K562 (cell line): ENCODE data around the gene TMEM164. TPM values are rescaled to one million over a fixed set of nuclear protein-coding genes. Genes with fewer than 3 reads are reported as not detected.

Experiments
- CEBPB ChIP-seq: fragments of 450-650 bp; IDR thresholded peaks from 2 replicates; pipeline ENCODE4 v1.6.1; 2016; ENCODE audit warnings: missing genetic modification characterization, missing compliant biosample characterization
- CEBPG ChIP-seq, 3 experiments: fragments of 200-800 bp in 1 of 3; sonication (Bioruptor generic) in 1 of 3; sonication (generic) in 1 of 3; formaldehyde crosslinking in 1 of 3; IDR thresholded peaks in 2 of 3; conservative IDR thresholded peaks in 1 of 3; 2 replicates each; pipeline versions ENCODE4 v1.6.1 to v1.8.0; 2016 to 2022; ENCODE audit warnings: missing compliant biosample characterization in 2 of 3, missing genetic modification characterization in 2 of 3, mild to moderate bottlenecking in 1 of 3, missing genetic modification reagents in 1 of 3
- EP300 ChIP-seq: IDR thresholded peaks from 2 replicates; pipeline ENCODE4 v1.6.1; 2012; ENCODE audit warnings: low read length, improper control_type of control experiment
- FOSL1 ChIP-seq: fragments of 200-800 bp; sonication (Bioruptor generic); conservative IDR thresholded peaks from 2 replicates; pipeline ENCODE4 v1.6.1; 2016; ENCODE audit warnings: missing genetic modification characterization, missing compliant biosample characterization
- FOXA3 ChIP-seq, 2 experiments: fragments of 450-650 bp in 1 of 2; sonication (generic) in 1 of 2; formaldehyde crosslinking; IDR thresholded peaks in 1 of 2; conservative IDR thresholded peaks in 1 of 2; 2 replicates each; pipeline versions ENCODE4 v1.4.0 to v1.8.0; 2020 to 2022; ENCODE audit warnings: mild to moderate bottlenecking in 2 of 2, missing genetic modification reagents in 1 of 2
- GATAD2B ChIP-seq: fragments of 450-650 bp; IDR thresholded peaks from 2 replicates; pipeline ENCODE4 v1.6.1; 2017; ENCODE audit warnings: mild to moderate bottlenecking, borderline replicate concordance
- LCOR ChIP-seq: sonication (generic); formaldehyde crosslinking; IDR thresholded peaks from 2 replicates; pipeline ENCODE4 v1.8.0; 2022; ENCODE audit warnings: mild to moderate bottlenecking, missing genetic modification reagents
- NBN ChIP-seq: fragments of 450-650 bp; IDR thresholded peaks from 2 replicates; pipeline ENCODE4 v1.6.1; 2016; ENCODE audit warnings: low read depth, mild to moderate bottlenecking
- NFE2 ChIP-seq: IDR thresholded peaks from 2 replicates; pipeline ENCODE4 v1.6.1; 2014; ENCODE audit warnings: antibody characterized with exemption, low read depth
- NFIC ChIP-seq: fragments of 450-650 bp; IDR thresholded peaks from 2 replicates; pipeline ENCODE4 v1.6.1; 2017; ENCODE audit warnings: mild to moderate bottlenecking, inconsistent platforms
- OTX1 ChIP-seq: fragments of 450-650 bp; formaldehyde crosslinking; IDR thresholded peaks from 2 replicates; pipeline ENCODE4 v1.4.0; 2022; ENCODE audit warnings: mild to moderate bottlenecking
- PML ChIP-seq: IDR thresholded peaks from 2 replicates; pipeline ENCODE4 v1.6.1; 2012; ENCODE audit warnings: low read length, inconsistent platforms
- RCOR1 ChIP-seq, 2 experiments: IDR thresholded peaks; 2 replicates each; pipeline ENCODE4 v1.6.1; 2012; ENCODE audit warnings: low read depth in 2 of 2, low read length in 2 of 2, borderline replicate concordance in 1 of 2, improper control_type of control experiment in 1 of 2
- SMAD4 ChIP-seq: fragments of 250-450 bp; sonication (Bioruptor Pico); conservative IDR thresholded peaks from 2 replicates; pipeline ENCODE4 v1.8.0; 2021; ENCODE audit warnings: inconsistent platforms, mild to moderate bottlenecking, moderate library complexity
- TBP ChIP-seq: optimal IDR thresholded peaks from 2 replicates; pipeline ENCODE3; 2011; ENCODE audit warnings: low read depth, low read length, improper control_type of control experiment
- TOE1 ChIP-seq, 2 experiments: fragments of 450-650 bp in 1 of 2; sonication (generic) in 1 of 2; formaldehyde crosslinking in 1 of 2; IDR thresholded peaks; 2 replicates each; pipeline versions ENCODE4 v1.7.1 to v1.8.0; 2016 to 2022; ENCODE audit warnings: borderline replicate concordance in 2 of 2, mild to moderate bottlenecking in 2 of 2, antibody characterized with exemption in 1 of 2, inconsistent platforms in 1 of 2, low read depth in 1 of 2, missing genetic modification reagents in 1 of 2, moderate library complexity in 1 of 2
- ZKSCAN1 ChIP-seq: fragments of 150-350 bp; IDR thresholded peaks from 2 replicates; pipeline ENCODE4 v1.6.1; 2016; ENCODE audit warnings: low read depth, low read length
- ZNF644 ChIP-seq: fragments of 200-800 bp; sonication (Bioruptor generic); IDR thresholded peaks from 2 replicates; pipeline ENCODE4 v1.6.1; 2016; ENCODE audit warnings: low read depth, missing genetic modification characterization, missing compliant biosample characterization
- polyA plus RNA-seq, 8 experiments: library from polyadenylated mRNA; depleted of rRNA in 4 of 8; stranded (reverse) in 5 of 8; unstranded in 3 of 8; fragments of >200 nt; fragmentation: Nextera tagmentation in 2 of 8; fragmentation: Illumina TruSeq in 1 of 8; extraction: Ambion mirVana in 2 of 8; extraction: Trizol in 1 of 8; gene quantifications; 2 replicates each; pipeline versions ENCODE4 v1.2.1 to v1.2.3, GENCODE V29; 2011 to 2014; ENCODE audit warnings: inconsistent platforms in 1 of 8, missing spikeins in 1 of 8
- total RNA-seq, 7 experiments: library from RNA; depleted of rRNA in 6 of 7; stranded (reverse); fragments of >200 nt in 6 of 7; fragmentation: Illumina TruSeq in 2 of 7; extraction: Trizol in 2 of 7; gene quantifications; 2 replicates each; pipeline versions ENCODE4 v1.2.1 to v1.2.3, GENCODE V29; 2011 to 2021; ENCODE audit warnings: low replicate concordance in 1 of 7
- TF ChIP-seq, protein P1 (sequence below): IDR thresholded peaks from 2 replicates; pipeline ENCODE4 v1.6.1; 2014; ENCODE audit warnings: antibody characterized with exemption
- TF ChIP-seq, protein P2 (sequence below), 2 experiments: fragments of 450-650 bp; IDR thresholded peaks; 2 replicates each; pipeline ENCODE4 v1.6.1; 2018; ENCODE audit warnings: mild to moderate bottlenecking in 2 of 2, low read depth in 1 of 2; ENCODE audit not compliant: partially characterized antibody in 2 of 2
- TF ChIP-seq, protein P3 (sequence below), 2 experiments: fragments of 450-650 bp; conservative IDR thresholded peaks; 2 replicates each; pipeline ENCODE4 v1.6.1; 2017; ENCODE audit warnings: mild to moderate bottlenecking in 2 of 2, moderate library complexity in 2 of 2

The TMEM164 gene
- total and polyA plus RNA-seq, 9 of the 15 experiments (the other 6 are each of a cell fraction or from before 2014, with no cell fraction given), result 2.4 to 57.3 (median 23.1) TPM

DNA sequence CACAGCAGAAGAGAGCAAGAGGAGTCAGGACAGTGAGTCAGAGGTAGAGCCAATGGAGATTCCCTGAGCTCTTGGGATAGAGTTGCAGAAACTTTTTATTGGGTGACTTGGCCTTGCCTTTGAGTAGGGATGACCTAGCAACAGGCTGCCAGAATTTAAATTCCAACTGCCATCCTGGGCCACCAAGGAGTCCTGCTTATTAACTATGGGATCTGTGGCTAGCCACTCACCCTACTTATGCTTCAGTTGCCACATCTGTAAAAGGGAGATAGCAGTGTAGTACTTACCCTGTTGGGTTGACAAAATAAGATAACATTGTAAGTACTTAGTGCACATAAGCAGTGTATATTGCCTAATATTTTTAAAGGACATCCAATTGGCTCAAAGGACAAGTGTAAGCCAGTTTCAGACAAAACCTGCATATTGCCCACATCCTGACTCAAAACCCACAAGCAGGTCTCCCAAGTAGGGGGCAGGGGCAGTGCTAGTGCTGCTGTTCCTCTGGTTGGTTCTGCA is 43.5 kb upstream of the TMEM164 start (continued):
- TF ChIP-seq, protein P1, sequence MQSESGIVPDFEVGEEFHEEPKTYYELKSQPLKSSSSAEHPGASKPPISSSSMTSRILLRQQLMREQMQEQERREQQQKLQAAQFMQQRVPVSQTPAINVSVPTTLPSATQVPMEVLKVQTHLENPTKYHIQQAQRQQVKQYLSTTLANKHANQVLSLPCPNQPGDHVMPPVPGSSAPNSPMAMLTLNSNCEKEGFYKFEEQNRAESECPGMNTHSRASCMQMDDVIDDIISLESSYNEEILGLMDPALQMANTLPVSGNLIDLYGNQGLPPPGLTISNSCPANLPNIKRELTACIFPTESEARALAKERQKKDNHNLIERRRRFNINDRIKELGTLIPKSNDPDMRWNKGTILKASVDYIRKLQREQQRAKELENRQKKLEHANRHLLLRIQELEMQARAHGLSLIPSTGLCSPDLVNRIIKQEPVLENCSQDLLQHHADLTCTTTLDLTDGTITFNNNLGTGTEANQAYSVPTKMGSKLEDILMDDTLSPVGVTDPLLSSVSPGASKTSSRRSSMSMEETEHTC, result 0 out of 2 replicates have a peak, but pooled peaks have one; percentile 23
- TF ChIP-seq ZKSCAN1 (no peak), FOXA3 (CRISPR knock-in tag; conservative IDR thresholded peaks at IDR 0.05 in 1 of 2, IDR thresholded peaks at IDR 0.05 in 1 of 2) (peak in 1 of 2 experiments; percentile 47; a peak in 1 of 4 replicates), NFE2 (peak; percentile 49), ZNF644 (tag) (0 out of 2 replicates have a peak, but pooled peaks have one; percentile 48), TBP (no peak), PML (peak; percentile 95), OTX1 (CRISPR knock-in tag) (no peak), EP300 (peak; percentile 94), LCOR (CRISPR knock-in tag) (peak; percentile 98), GATAD2B (peak; percentile 20; the same call in 1 of the 2 replicates), FOSL1 (tag) (peak; percentile 84), CEBPG (CRISPR knock-in tag; IDR thresholded peaks at IDR 0.05) (peak; percentile 88), CEBPG (tag; conservative IDR thresholded peaks at IDR 0.05 in 1 of 2, IDR thresholded peaks at IDR 0.05 in 1 of 2) (peak; percentile 73 to 93; a peak in 3 of 4 replicates), RCOR1 (IDR thresholded peaks at IDR 0.05; ENCODE audit: borderline replicate concordance in 1 of 2, low read depth in 2 of 2, low read length in 2 of 2) (peak in 1 of 2 experiments; percentile 54; a peak in 1 of 4 replicates), SMAD4 (CRISPR knock-in tag) (peak; percentile 67; the same call in 1 of the 2 replicates), NFIC (peak; percentile 62), TOE1 (IDR thresholded peaks at IDR 0.05; ENCODE audit: borderline replicate concordance) (no peak), TOE1 (CRISPR knock-in tag; IDR thresholded peaks at IDR 0.05; ENCODE audit: borderline replicate concordance, low read depth) (no peak), CEBPB (tag) (peak; percentile 95), NBN (no peak)
- TF ChIP-seq, protein P2, sequence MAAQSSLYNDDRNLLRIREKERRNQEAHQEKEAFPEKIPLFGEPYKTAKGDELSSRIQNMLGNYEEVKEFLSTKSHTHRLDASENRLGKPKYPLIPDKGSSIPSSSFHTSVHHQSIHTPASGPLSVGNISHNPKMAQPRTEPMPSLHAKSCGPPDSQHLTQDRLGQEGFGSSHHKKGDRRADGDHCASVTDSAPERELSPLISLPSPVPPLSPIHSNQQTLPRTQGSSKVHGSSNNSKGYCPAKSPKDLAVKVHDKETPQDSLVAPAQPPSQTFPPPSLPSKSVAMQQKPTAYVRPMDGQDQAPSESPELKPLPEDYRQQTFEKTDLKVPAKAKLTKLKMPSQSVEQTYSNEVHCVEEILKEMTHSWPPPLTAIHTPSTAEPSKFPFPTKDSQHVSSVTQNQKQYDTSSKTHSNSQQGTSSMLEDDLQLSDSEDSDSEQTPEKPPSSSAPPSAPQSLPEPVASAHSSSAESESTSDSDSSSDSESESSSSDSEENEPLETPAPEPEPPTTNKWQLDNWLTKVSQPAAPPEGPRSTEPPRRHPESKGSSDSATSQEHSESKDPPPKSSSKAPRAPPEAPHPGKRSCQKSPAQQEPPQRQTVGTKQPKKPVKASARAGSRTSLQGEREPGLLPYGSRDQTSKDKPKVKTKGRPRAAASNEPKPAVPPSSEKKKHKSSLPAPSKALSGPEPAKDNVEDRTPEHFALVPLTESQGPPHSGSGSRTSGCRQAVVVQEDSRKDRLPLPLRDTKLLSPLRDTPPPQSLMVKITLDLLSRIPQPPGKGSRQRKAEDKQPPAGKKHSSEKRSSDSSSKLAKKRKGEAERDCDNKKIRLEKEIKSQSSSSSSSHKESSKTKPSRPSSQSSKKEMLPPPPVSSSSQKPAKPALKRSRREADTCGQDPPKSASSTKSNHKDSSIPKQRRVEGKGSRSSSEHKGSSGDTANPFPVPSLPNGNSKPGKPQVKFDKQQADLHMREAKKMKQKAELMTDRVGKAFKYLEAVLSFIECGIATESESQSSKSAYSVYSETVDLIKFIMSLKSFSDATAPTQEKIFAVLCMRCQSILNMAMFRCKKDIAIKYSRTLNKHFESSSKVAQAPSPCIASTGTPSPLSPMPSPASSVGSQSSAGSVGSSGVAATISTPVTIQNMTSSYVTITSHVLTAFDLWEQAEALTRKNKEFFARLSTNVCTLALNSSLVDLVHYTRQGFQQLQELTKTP (IDR thresholded peaks at IDR 0.05; ENCODE audit: low read depth in 1 of 2, partially characterized antibody in 2 of 2), result peak in 1 of 2 experiments; percentile 30
- TF ChIP-seq, protein P3, sequence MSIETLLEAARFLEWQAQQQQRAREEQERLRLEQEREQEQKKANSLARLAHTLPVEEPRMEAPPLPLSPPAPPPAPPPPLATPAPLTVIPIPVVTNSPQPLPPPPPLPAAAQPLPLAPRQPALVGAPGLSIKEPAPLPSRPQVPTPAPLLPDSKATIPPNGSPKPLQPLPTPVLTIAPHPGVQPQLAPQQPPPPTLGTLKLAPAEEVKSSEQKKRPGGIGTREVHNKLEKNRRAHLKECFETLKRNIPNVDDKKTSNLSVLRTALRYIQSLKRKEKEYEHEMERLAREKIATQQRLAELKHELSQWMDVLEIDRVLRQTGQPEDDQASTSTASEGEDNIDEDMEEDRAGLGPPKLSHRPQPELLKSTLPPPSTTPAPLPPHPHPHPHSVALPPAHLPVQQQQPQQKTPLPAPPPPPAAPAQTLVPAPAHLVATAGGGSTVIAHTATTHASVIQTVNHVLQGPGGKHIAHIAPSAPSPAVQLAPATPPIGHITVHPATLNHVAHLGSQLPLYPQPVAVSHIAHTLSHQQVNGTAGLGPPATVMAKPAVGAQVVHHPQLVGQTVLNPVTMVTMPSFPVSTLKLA (conservative IDR thresholded peaks at IDR 0.05), result no peak
